IMR-90 (cell line): ENCODE data around the gene PRKD2. TPM values are rescaled to one million over a fixed set of nuclear protein-coding genes. Genes with fewer than 3 reads are reported as not detected.

Source experiments
- ATAC-seq: fragments of 200-7000 bp; cut with Tn5 transposase; 2 replicates; pipeline ENCODE4 v1.9.1; 2020; ENCODE audit warnings: low read depth, mild to moderate bottlenecking, moderate library complexity
- BruUV-seq: library from RNA; stranded (reverse); fragments of 400-500 nt; replicated peaks from 2 replicates; lab custom pipeline; 2021; lab: Mats Ljungman, UMichigan
- CTCF ChIA-PET: fragments of 300-600 bp; formaldehyde crosslinking; extraction: SDS; loops from one replicate; lab custom pipeline; 2021; ENCODE audit warnings: antibody characterized with exemption; lab: Yijun Ruan, JAX
- POLR2A ChIA-PET: fragments of 300-600 bp; sonication (Branson Sonifier 250); formaldehyde crosslinking; loops from one replicate; lab custom pipeline; 2022; ENCODE audit warnings: antibody characterized with exemption; ENCODE audit not compliant: unreplicated experiment; lab: Charles Lee
- DNase-seq: peaks from one replicate; pipeline ENCODE4 v3.0.0; 2013
- H2AFZ ChIP-seq: replicated peaks from 2 replicates; pipeline ENCODE3; 2013; ENCODE audit warnings: low read length, mild to moderate bottlenecking; ENCODE audit not compliant: poor library complexity
- H2AK5ac ChIP-seq: 2 replicates; pipeline ENCODE4 v1.6.1; 2013; ENCODE audit warnings: low read depth, low read length, inconsistent platforms
- H2AK9ac ChIP-seq: replicated peaks from 2 replicates; pipeline ENCODE3; 2013; ENCODE audit warnings: mild to moderate bottlenecking, low read depth, low read length, moderate library complexity; ENCODE audit not compliant: poor library complexity
- H2BK120ac ChIP-seq: 2 replicates; pipeline ENCODE4 v1.6.1; 2013; ENCODE audit warnings: low read depth, low read length, inconsistent platforms
- H2BK15ac ChIP-seq: 3 replicates; pipeline ENCODE4 v1.6.1; 2013; ENCODE audit warnings: low read depth, low read length, inconsistent platforms
- H2BK20ac ChIP-seq: 2 replicates; pipeline ENCODE4 v1.6.1; 2013; ENCODE audit warnings: low read depth, mild to moderate bottlenecking, inconsistent platforms, low read length, moderate library complexity
- H2BK5ac ChIP-seq: 2 replicates; pipeline ENCODE4 v1.6.1; 2013; ENCODE audit warnings: mild to moderate bottlenecking, low read depth, low read length, inconsistent platforms; ENCODE audit not compliant: poor library complexity, severe bottlenecking
- H3K14ac ChIP-seq: replicated peaks from 2 replicates; pipeline ENCODE4 v1.6.1; 2013; ENCODE audit warnings: low read depth, low read length, inconsistent platforms
- H3K18ac ChIP-seq: 2 replicates; pipeline ENCODE4 v1.6.1; 2013; ENCODE audit warnings: low read depth, low read length, control low read depth
- H3K23ac ChIP-seq: 2 replicates; pipeline ENCODE4 v1.6.1; 2013; ENCODE audit warnings: low read depth, low read length, inconsistent platforms
- H3K27ac ChIP-seq: 2 replicates; pipeline ENCODE4 v1.5.1; 2013; ENCODE audit warnings: mild to moderate bottlenecking, control low read depth, low read length; ENCODE audit not compliant: insufficient read depth
- H3K27me3 ChIP-seq: 2 replicates; pipeline ENCODE4 v1.6.1; 2013; ENCODE audit warnings: low read length; ENCODE audit not compliant: control insufficient read depth, insufficient read depth
- H3K36me3 ChIP-seq: 2 replicates; pipeline ENCODE4 v1.6.1; 2013; ENCODE audit warnings: low read length, mixed read lengths; ENCODE audit not compliant: control insufficient read depth, insufficient read depth
- H3K4ac ChIP-seq: 2 replicates; pipeline ENCODE4 v1.6.1; 2013; ENCODE audit warnings: low read depth, low read length, inconsistent platforms
- H3K4me1 ChIP-seq: 2 replicates; pipeline ENCODE4 v1.6.1; 2013; ENCODE audit warnings: low read length, mixed read lengths; ENCODE audit not compliant: control insufficient read depth, insufficient read depth
- H3K4me2 ChIP-seq: 2 replicates; pipeline ENCODE4 v1.6.1; 2013; ENCODE audit warnings: low read depth, mild to moderate bottlenecking, control low read depth, low read length, moderate library complexity
- H3K4me3 ChIP-seq: 2 replicates; pipeline ENCODE4 v1.5.1; 2013; ENCODE audit warnings: low read depth, mild to moderate bottlenecking, control low read depth, low read length, moderate library complexity; ENCODE audit not compliant: insufficient read depth
- H3K56ac ChIP-seq: 2 replicates; pipeline ENCODE4 v1.6.1; 2013; ENCODE audit warnings: low read length, inconsistent platforms; ENCODE audit not compliant: insufficient read depth; ENCODE audit errors: extremely low read depth
- H3K79me1 ChIP-seq, 2 experiments: 2 replicates each; pipeline ENCODE4 v1.6.1; 2013; ENCODE audit warnings: low read length in 2 of 2, inconsistent platforms in 1 of 2, low read depth in 1 of 2
- H3K9ac ChIP-seq: 2 replicates; pipeline ENCODE4 v1.6.1; 2013; ENCODE audit warnings: low read depth, low read length, control low read depth
- H3K9me1 ChIP-seq: 2 replicates; pipeline ENCODE4 v1.6.1; 2013; ENCODE audit warnings: low read length, inconsistent platforms; ENCODE audit not compliant: insufficient read depth
- H3K9me3 ChIP-seq: 2 replicates; pipeline ENCODE4 v1.6.1; 2013; ENCODE audit warnings: low read length; ENCODE audit not compliant: control insufficient read depth, insufficient read depth
- H4K20me1 ChIP-seq: 2 replicates; pipeline ENCODE4 v1.6.1; 2013; ENCODE audit warnings: low read length, inconsistent platforms; ENCODE audit not compliant: insufficient read depth
- H4K5ac ChIP-seq: 2 replicates; pipeline ENCODE4 v1.6.1; 2013; ENCODE audit warnings: mild to moderate bottlenecking, low read depth, low read length, control low read depth
- H4K8ac ChIP-seq, 2 experiments: 2 replicates each; pipeline ENCODE4 v1.6.1; 2013; ENCODE audit warnings: low read depth in 2 of 2, low read length in 2 of 2, control low read depth in 1 of 2, inconsistent platforms in 1 of 2
- H4K91ac ChIP-seq: 2 replicates; pipeline ENCODE4 v1.6.1; 2013; ENCODE audit warnings: low read depth, low read length, inconsistent platforms; ENCODE audit not compliant: insufficient read depth
- BHLHE40 ChIP-seq: fragments of 150-350 bp; IDR thresholded peaks from 2 replicates; pipeline ENCODE4 v1.6.1; 2016; ENCODE audit warnings: mild to moderate bottlenecking, low read depth, low read length
- CEBPB ChIP-seq: IDR thresholded peaks from 2 replicates; pipeline ENCODE4 v1.6.1; 2012; ENCODE audit warnings: low read depth, low read length, improper control_type of control experiment
- CHD1 ChIP-seq: IDR thresholded peaks from 2 replicates; pipeline ENCODE4 v1.6.1; 2012; ENCODE audit warnings: low read depth, low read length, improper control_type of control experiment
- FOS ChIP-seq: fragments of 150-350 bp; IDR thresholded peaks from 2 replicates; pipeline ENCODE4 v1.6.1; 2016; ENCODE audit warnings: low read depth, low read length
- MAFK ChIP-seq: IDR thresholded peaks from 2 replicates; pipeline ENCODE4 v1.6.1; 2012; ENCODE audit warnings: low read depth, low read length, improper control_type of control experiment
- MAZ ChIP-seq: IDR thresholded peaks from 2 replicates; pipeline ENCODE4 v1.6.1; 2012; ENCODE audit warnings: low read depth, mild to moderate bottlenecking, low read length, improper control_type of control experiment, moderate library complexity, borderline replicate concordance
- MXI1 ChIP-seq: IDR thresholded peaks from 2 replicates; pipeline ENCODE4 v1.6.1; 2012; ENCODE audit warnings: low read depth, mild to moderate bottlenecking, low read length, moderate library complexity, borderline replicate concordance
- NFE2L2 ChIP-seq: fragments of 150-350 bp; IDR thresholded peaks from 2 replicates; pipeline ENCODE4 v1.6.1; 2016; ENCODE audit warnings: low read depth, mild to moderate bottlenecking, low read length
- POLR2A ChIP-seq: IDR thresholded peaks from 2 replicates; pipeline ENCODE4 v1.6.1; 2012; ENCODE audit warnings: mild to moderate bottlenecking, low read depth, low read length
- RAD21 ChIP-seq: IDR thresholded peaks from 2 replicates; pipeline ENCODE4 v1.6.1; 2012; ENCODE audit warnings: low read length, improper control_type of control experiment
- RCOR1 ChIP-seq: IDR thresholded peaks from 2 replicates; pipeline ENCODE4 v1.6.1; 2012; ENCODE audit warnings: mild to moderate bottlenecking, low read length, improper control_type of control experiment; ENCODE audit not compliant: insufficient replicate concordance
- RFX5 ChIP-seq: IDR thresholded peaks from 2 replicates; pipeline ENCODE4 v1.8.0; 2012; ENCODE audit warnings: low read depth, mild to moderate bottlenecking, low read length, moderate library complexity
- SMC3 ChIP-seq: fragments of 150-350 bp; IDR thresholded peaks from 2 replicates; pipeline ENCODE4 v1.6.1; 2016; ENCODE audit warnings: low read depth, mild to moderate bottlenecking, antibody characterized with exemption, low read length, moderate library complexity
- WGBS, 2 experiments: methylation state at CpG; one replicate each; pipeline versions ENCODE4 v1.1.5 to v1.1.7; 2013; ENCODE audit warnings: missing lambda C conversion rate in 2 of 2; ENCODE audit not compliant: insufficient read length in 1 of 2; ENCODE audit errors: extremely low coverage in 2 of 2; 5-methylcytosine and 5-hydroxymethylcytosine counted together
- dilution Hi-C: fragments of 300-500 bp; cut with HindIII; formaldehyde crosslinking; loops from one replicate; pipeline ENCODE4 v1.14.3; 2018; ENCODE audit warnings: low sequenced_read_pairs; ENCODE audit not compliant: unreplicated experiment
- in situ Hi-C: fragments of 300-500 bp; cut with MboI; formaldehyde crosslinking; loops from 3 replicates; pipeline ENCODE4 v1.14.3; 2019; ENCODE audit warnings: low sequenced_read_pairs, inconsistent platforms, mixed read lengths
- intact Hi-C: fragments of 100-400 bp; cut with micrococcal nuclease; formaldehyde crosslinking; loops from 2 replicates; pipeline ENCODE4 v1.10.0; 2022
- polyA plus RNA-seq, 3 experiments: library from polyadenylated mRNA; depleted of rRNA; stranded (reverse); fragments of >200 nt; gene quantifications; 2 replicates each; pipeline ENCODE4 v1.2.3, GENCODE V29; 2012; ENCODE audit warnings: low replicate concordance in 1 of 3
- total RNA-seq: library from RNA; depleted of rRNA; stranded (reverse); fragments of >200 nt; gene quantifications from 2 replicates; pipeline ENCODE4 v1.2.3, GENCODE V29; 2012
- TF ChIP-seq, protein P1 (sequence below): fragments of 150-350 bp; IDR thresholded peaks from 2 replicates; pipeline ENCODE4 v1.6.1; 2016; ENCODE audit warnings: low read depth, mild to moderate bottlenecking, low read length, moderate library complexity, borderline replicate concordance
- TF ChIP-seq, protein P2 (sequence below): conservative IDR thresholded peaks from 2 replicates; pipeline ENCODE4 v1.5.1; 2012; ENCODE audit warnings: mild to moderate bottlenecking, low read depth, low read length, improper control_type of control experiment
- TF ChIP-seq, protein P3 (sequence below): fragments of 150-350 bp; IDR thresholded peaks from 2 replicates; pipeline ENCODE4 v1.6.1; 2017; ENCODE audit warnings: mild to moderate bottlenecking, antibody characterized with exemption, low read length, low read depth

PRKD2 gene
- total and polyA plus RNA-seq, 2 of the 4 experiments (the other 2 are of a cell fraction), result 9.9 to 19.6 TPM

DNA sequence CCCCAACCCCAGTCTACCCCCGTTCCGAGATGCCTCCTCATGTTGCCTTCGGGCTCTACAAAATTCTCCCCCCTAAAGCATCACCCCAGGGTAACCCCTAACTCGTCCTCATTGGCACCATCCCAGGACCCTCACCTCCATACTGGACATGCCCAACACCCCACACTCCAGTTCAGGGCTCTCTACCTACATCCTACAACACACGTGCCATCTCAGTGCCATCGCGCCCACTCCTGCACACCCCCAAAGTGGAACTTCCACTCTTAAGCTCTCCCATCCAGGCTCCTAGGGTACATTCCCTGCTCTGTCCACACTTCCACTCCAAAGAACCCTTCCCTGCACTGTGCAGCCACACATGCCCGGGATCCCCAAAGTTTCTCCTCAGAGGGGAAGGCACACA, 28.1 kb upstream of the PRKD2 start:
- DNase-seq (no peak), ATAC-seq (peak; percentile 6; the same call in 1 of the 2 replicates)
- peaks cover 22% of the 10 kb centered on the region for H3K9me1 ChIP-seq
- no peaks in the 10 kb centered on the region for H3K27me3 ChIP-seq
- TF ChIP-seq RAD21, result no peak
- TF ChIP-seq RCOR1, result no peak
- TF ChIP-seq, protein P1, sequence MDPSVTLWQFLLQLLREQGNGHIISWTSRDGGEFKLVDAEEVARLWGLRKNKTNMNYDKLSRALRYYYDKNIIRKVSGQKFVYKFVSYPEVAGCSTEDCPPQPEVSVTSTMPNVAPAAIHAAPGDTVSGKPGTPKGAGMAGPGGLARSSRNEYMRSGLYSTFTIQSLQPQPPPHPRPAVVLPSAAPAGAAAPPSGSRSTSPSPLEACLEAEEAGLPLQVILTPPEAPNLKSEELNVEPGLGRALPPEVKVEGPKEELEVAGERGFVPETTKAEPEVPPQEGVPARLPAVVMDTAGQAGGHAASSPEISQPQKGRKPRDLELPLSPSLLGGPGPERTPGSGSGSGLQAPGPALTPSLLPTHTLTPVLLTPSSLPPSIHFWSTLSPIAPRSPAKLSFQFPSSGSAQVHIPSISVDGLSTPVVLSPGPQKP, result no peak
- TF ChIP-seq MAFK, result no peak
- TF ChIP-seq POLR2A, result no peak
- TF ChIP-seq, protein P2, sequence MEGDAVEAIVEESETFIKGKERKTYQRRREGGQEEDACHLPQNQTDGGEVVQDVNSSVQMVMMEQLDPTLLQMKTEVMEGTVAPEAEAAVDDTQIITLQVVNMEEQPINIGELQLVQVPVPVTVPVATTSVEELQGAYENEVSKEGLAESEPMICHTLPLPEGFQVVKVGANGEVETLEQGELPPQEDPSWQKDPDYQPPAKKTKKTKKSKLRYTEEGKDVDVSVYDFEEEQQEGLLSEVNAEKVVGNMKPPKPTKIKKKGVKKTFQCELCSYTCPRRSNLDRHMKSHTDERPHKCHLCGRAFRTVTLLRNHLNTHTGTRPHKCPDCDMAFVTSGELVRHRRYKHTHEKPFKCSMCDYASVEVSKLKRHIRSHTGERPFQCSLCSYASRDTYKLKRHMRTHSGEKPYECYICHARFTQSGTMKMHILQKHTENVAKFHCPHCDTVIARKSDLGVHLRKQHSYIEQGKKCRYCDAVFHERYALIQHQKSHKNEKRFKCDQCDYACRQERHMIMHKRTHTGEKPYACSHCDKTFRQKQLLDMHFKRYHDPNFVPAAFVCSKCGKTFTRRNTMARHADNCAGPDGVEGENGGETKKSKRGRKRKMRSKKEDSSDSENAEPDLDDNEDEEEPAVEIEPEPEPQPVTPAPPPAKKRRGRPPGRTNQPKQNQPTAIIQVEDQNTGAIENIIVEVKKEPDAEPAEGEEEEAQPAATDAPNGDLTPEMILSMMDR, result no peak
- TF ChIP-seq FOS, result no peak
- no peak for TF ChIP-seq BHLHE40
- no peak for TF ChIP-seq CEBPB
- TF ChIP-seq CHD1, result no peak
- no peak for TF ChIP-seq RFX5
- no peak for TF ChIP-seq MXI1
- no peak for TF ChIP-seq NFE2L2
- TF ChIP-seq, protein P3, sequence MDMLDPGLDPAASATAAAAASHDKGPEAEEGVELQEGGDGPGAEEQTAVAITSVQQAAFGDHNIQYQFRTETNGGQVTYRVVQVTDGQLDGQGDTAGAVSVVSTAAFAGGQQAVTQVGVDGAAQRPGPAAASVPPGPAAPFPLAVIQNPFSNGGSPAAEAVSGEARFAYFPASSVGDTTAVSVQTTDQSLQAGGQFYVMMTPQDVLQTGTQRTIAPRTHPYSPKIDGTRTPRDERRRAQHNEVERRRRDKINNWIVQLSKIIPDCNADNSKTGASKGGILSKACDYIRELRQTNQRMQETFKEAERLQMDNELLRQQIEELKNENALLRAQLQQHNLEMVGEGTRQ, result no peak
- TF ChIP-seq MAZ, result no peak
- TF ChIP-seq SMC3, result no peak
- peak overlapping the region; percentile 97 for H2AK9ac ChIP-seq
- CTCF ChIA-PET, result no interaction called here
- H3K56ac ChIP-seq, result peak overlapping the region; percentile 40; the same call in 1 of the 2 replicates
- POLR2A ChIA-PET, result no interaction called here
- H2AFZ ChIP-seq, result peak overlapping the region; percentile 64
- H3K4ac ChIP-seq, result peak overlapping the region; percentile 76
- H2BK15ac ChIP-seq, result no peak overlapping the region
- peak overlapping the region; percentile 78 for H3K27ac ChIP-seq
- intact Hi-C loops (loop anchor here (5.0 to 10.0 kb wide), 2 partner anchors 130 to 218 kb away; no protein-coding TSS in a partner anchor), dilution Hi-C loops (no loop called here), in situ Hi-C loops (no loop called here)
- peak overlapping the region; percentile 97 for H3K9ac ChIP-seq
- H3K9me3 ChIP-seq, result no peaks in the 10 kb centered on the region
- no peak overlapping the region for H3K18ac ChIP-seq
- H4K91ac ChIP-seq, result 0 out of 2 replicates have a peak overlapping the region, but pooled peaks have one; percentile 80
- H4K20me1 ChIP-seq, result peaks cover 57% of the 10 kb centered on the region
- peaks cover 14% of the 10 kb centered on the region for H3K4me1 ChIP-seq
- H4K8ac ChIP-seq, result peak overlapping the region; percentile 61 to 78; a peak in 2 of 4 replicates
- H2AK5ac ChIP-seq, result peak overlapping the region; percentile 83
- H3K14ac ChIP-seq, result peak overlapping the region; percentile 89
- no peak overlapping the region for H4K5ac ChIP-seq
- H3K4me2 ChIP-seq, result peak overlapping the region; percentile 98
- no peak overlapping the region for H2BK120ac ChIP-seq
- peaks cover 13% of the 10 kb centered on the region; the same call in 1 of the 2 replicates for H3K36me3 ChIP-seq
- no TSS peak for BruUV-seq
- 18% methylated on average over 7 of the region's 8 CpGs; no CpG with 5 or more reads in 1 of the 2 experiments for WGBS, 2 experiments
- no peak overlapping the region for H2BK5ac ChIP-seq
- H2BK20ac ChIP-seq, result no peak overlapping the region
- peaks cover 13 to 71% of the 10 kb centered on the region in 2 experiments for H3K79me1 ChIP-seq
- H3K4me3 ChIP-seq, result peak overlapping the region; percentile 98
- peak overlapping the region; percentile 99 for H3K23ac ChIP-seq
